AG20443 (cell line): ENCODE data around the gene ZSWIM4.

Experiments used
- DNase-seq: peaks from one replicate; pipeline ENCODE4 v3.0.0; 2012; ENCODE audit warnings: low spot score, mixed read lengths

Gene ZSWIM4

GRCh38 chr19:13835791-13836723, 40.8 kb downstream of the ZSWIM4 start:
- peak; percentile 14 for DNase-seq

GRCh38 chr19:13838435-13839129, 43.3 kb downstream of the ZSWIM4 start:
- no peak for DNase-seq

DNA sequence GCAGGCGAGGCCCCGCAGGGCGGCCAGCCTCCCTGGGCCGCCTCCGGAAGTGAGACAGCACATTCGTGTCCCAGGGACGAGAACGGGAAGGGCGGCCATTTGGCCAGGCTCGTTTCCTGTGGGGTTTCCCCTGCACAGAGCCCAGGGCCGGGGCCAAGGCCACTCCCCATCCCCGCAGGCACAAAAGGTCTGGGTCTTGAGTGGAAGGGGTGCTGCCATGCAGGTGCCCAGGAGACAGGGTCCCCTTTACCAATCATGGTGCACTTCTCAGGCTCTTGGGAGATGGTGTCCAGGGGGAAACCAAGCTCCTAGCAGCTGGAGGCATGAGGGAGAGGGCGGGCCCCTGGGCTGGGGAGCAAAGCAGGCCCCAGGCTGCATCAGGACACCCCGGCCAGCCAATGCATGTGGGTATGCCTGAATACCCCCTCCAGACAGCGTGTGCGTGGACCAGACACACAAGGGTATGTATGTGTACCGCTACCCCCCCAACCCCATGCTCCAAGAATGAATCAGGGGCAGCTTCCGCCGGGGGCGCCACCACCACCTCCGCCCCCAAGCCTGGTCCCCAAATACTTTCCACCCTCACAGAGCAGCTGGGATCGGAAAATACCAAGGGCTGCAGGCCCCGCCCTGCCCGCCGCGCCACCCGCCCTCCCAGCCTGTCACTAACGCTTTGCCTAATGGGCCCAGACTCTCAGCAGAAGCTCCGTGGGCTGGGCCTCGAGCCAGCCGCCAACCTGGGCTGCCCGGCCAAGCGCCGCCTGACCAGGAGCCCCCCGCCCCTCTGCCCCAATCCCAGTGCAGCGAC, 44.1 kb downstream of the ZSWIM4 start:
- peak; percentile 67 for DNase-seq

DNA sequence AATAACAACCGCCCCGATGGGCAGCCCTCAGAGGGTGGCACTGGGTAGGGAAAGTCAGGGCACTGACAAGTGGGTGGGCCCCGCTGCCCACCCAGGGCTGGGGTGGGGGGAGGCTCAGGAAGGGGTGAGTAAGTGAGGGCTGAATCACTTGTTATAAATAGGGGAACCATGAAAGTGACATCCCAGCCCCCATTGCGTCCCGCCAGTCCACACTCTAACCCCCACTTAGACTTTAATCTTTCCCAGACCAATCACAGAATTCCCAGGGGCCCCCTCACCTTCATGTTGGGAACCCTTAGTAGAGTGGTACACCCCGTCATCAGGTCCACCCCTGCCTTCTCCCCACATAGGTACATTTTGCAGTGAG, 44.7 kb downstream of the ZSWIM4 start:
- no peak for DNase-seq

- peak; percentile 47 for DNase-seq
Measured at GRCh38 chr19:13840305-13841085, 45.3 kb downstream of the ZSWIM4 start.

- DNase-seq, result peak; percentile 32
Measured at GRCh38 chr19:13841086-13841961, 46.1 kb downstream of the ZSWIM4 start.

DNA sequence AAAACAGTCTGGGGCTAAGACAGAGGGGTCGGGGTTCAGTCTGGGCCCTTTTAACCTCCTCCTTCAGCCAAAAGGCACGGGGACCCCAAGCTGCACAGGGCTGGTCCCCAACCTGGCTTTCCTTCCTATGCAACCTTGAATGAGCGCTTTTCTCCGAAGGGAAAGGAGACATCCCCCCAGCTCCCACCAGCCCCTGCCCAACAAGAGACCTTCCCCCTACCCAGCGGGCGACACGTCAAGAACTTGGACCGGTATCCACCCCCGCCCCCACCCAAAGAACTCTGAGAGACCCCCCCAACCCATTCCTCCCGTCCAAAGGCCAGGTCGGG, 46.7 kb downstream of the ZSWIM4 start:
- DNase-seq, result no peak

DNA sequence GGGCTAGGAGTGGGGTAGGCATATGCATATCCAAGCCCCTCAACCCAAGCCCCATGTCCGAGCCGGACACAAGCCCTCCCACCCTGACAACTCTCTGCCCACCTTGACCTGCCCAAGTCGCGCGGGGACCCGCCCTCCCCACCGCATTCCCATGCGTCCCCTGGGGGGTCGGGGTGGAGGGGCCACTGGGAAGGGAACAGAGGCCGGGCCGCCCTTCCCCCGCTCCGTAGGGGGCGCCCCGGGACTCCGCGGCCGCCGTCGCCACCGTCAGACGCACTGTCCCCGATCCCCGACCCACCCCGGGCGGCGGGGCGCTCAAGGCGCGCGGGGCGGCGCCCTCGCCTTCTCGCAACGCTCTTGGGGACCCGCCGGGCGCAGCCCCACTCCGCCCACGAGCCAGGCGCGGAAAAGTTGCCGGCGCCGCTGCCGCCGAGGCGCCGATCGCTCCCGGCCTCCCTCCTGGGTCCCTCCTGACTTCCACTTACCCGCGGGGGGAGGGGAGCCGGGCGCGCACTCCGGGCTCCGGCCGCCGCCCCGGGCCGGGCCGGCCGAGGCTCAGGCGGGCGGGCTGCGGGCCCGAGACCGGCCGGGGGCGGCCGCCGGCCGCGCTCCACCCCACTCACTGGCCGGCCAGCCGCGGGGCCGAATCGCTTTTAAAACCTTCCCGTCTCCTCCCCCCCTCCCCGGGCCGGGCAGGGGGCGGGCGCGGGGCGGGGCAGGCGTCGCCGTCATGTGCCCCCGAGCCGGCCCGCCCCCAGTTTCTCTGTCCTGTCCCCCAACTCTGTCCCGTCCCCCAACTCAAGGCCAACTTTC, 47.3 kb downstream of the ZSWIM4 start:
- peak; percentile 90 for DNase-seq

- DNase-seq, result peak; percentile 40
Measured at GRCh38 chr19:13843104-13843921, 48.1 kb downstream of the ZSWIM4 start.

- DNase-seq, result no peak
Measured at GRCh38 chr19:13844130-13844631, 48.9 kb downstream of the ZSWIM4 start.

DNA sequence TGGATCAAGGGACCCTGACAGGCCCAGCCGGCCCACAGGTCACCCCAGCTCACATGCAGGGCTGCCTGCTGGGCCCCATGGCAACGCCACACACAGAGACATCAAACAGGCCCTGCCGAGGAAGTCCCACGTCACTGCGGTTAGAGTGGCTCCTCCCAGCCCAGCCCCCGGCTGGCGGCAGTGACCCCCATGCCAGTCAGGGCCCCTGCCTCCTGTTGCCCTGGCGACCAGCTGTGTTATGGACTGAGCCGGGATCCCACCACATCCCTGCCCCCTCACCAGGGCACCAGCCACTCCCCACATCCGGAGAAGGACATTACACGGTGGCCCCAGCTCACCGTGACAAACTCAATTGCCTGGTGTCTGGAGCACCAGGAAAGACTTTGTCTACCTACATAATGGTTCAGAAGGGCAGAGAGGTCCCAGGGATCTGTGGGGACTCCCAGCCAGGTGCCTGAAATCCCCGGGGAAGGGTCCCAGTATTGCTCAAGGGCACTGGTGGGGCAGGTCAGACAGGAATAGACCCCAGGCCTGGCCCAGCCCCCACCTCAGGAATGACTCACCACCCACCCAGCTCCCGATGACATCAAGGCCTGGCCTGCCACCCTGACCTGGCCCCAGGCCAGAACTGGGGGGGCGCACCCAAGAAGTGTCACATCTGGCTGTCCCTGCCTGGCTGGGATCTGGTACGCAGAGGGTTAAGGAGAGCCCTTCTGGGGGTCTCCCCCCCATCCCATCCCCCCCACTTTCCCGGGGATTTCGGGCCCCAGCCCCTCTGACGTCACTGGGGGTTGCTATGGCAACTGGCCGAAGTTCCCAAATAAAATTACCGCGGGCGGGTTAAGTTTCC, 51.5 kb downstream of the ZSWIM4 start:
- peak; percentile 89 for DNase-seq

- peak; percentile 87 for DNase-seq
Measured at GRCh38 chr19:13847407-13848339, 52.4 kb downstream of the ZSWIM4 start.

GRCh38 chr19:13848340-13848677, 53.1 kb downstream of the ZSWIM4 start:
- no peak for DNase-seq

- no peak for DNase-seq
Measured at GRCh38 chr19:13848798-13849676, 53.8 kb downstream of the ZSWIM4 start.

DNA sequence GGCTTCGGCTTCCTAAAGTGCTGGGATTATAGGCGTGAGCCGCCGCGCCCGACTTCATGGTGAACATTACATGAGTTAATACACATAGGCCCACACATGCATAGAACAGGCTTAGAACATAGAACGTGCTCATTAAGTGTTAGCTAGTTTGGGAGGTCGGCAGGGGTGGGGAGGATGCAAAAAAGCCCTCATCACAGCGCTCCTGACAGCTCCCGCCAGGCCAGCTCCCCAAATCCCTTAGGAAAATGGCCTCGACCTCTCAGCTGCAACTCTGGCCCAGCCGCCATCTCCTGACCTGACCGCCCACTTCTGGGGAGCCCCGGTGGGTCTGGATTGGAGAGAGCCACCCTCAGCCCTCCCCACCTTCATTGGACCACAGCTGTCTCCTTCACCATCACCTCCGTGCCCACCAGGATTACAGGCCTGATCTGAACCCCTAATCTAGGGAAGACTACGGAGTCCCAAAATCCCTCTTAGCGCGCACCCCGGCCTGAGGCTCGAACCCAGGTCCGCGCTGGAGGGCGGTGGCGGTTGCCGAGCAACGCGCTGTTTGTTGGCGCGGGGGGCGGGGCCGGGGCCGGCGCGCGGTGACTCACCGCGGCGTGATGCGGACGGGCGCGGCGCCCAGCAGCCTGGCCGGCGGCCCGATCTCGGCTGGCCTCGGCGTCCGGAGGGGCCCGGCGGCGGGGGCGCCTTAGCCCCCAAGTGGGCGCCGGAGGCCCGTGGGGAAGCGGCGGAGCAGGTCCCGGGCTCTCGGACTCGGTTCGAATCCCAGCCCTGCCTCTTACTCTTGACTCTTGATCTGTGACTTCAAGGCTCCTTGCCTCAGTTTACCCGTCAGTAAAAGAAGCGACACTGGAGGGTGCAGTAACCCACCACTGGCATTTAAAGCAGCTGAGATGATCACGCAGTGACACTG, 55.0 kb downstream of the ZSWIM4 start:
- DNase-seq, result peak; percentile 80
